Astrocyte (in vitro differentiated cells and primary cell): ENCODE results near the gene CACNA2D4. TPM values are rescaled to one million over a fixed set of nuclear protein-coding genes. Genes with fewer than 3 reads are reported as not detected.

Experiments
- DNase-seq: peaks from one replicate; pipeline ENCODE4 v3.0.0-alpha.2; 2010; ENCODE audit warnings: low read depth
- FAIRE-seq: peaks from 2 replicates; lab custom pipeline; 2011; peaks lifted over from hg19 to GRCh38; lab: Jason Lieb, UNC
- H2AFZ ChIP-seq: 2 replicates; pipeline ENCODE4 v1.6.0; 2012; ENCODE audit warnings: low read depth, low read length, inconsistent platforms
- H3K27ac ChIP-seq: 2 replicates; pipeline ENCODE4 v1.5.1; 2011; ENCODE audit warnings: low read depth, low read length, inconsistent platforms
- H3K27me3 ChIP-seq: 2 replicates; pipeline ENCODE4 v1.6.0; 2011; ENCODE audit warnings: low read length, inconsistent platforms; ENCODE audit not compliant: insufficient read depth
- H3K36me3 ChIP-seq: 2 replicates; pipeline ENCODE4 v1.5.1; 2011; ENCODE audit warnings: low read length, inconsistent platforms; ENCODE audit not compliant: insufficient read depth
- H3K4me1 ChIP-seq: 2 replicates; pipeline ENCODE4 v1.5.1; 2011; ENCODE audit warnings: low read length, inconsistent platforms; ENCODE audit not compliant: insufficient read depth
- H3K4me2 ChIP-seq: 2 replicates; pipeline ENCODE4 v1.6.0; 2012; ENCODE audit warnings: low read length, inconsistent platforms
- H3K4me3 ChIP-seq: 2 replicates; pipeline ENCODE4 v1.5.1; 2011; ENCODE audit warnings: low read depth, mild to moderate bottlenecking, low read length, inconsistent platforms; ENCODE audit not compliant: insufficient read depth
- H3K79me2 ChIP-seq: 2 replicates; pipeline ENCODE4 v1.6.0; 2012; ENCODE audit warnings: mild to moderate bottlenecking, low read length, inconsistent platforms; ENCODE audit not compliant: insufficient read depth
- H3K9ac ChIP-seq: 2 replicates; pipeline ENCODE4 v1.6.0; 2012; ENCODE audit warnings: mild to moderate bottlenecking, low read length, inconsistent platforms
- H3K9me3 ChIP-seq: 2 replicates; pipeline ENCODE4 v1.5.1; 2012; ENCODE audit warnings: low read depth, mild to moderate bottlenecking, low read length, inconsistent platforms; ENCODE audit not compliant: insufficient read depth
- H4K20me1 ChIP-seq: 2 replicates; pipeline ENCODE4 v1.6.0; 2012; ENCODE audit warnings: low read length, inconsistent platforms; ENCODE audit not compliant: insufficient read depth
- H3K27ac Mint-ChIP-seq: one replicate; pipeline ENCODE4 v1.8.0; 2021; ENCODE audit warnings: mild to moderate bottlenecking, mixed read lengths; ENCODE audit not compliant: unreplicated experiment
- H3K27me3 Mint-ChIP-seq: one replicate; pipeline ENCODE4 v1.8.0; 2021; ENCODE audit warnings: low read depth, mixed read lengths; ENCODE audit not compliant: unreplicated experiment
- H3K36me3 Mint-ChIP-seq: one replicate; pipeline ENCODE4 v1.8.0; 2021; ENCODE audit warnings: low read depth, mixed read lengths; ENCODE audit not compliant: unreplicated experiment
- H3K4me1 Mint-ChIP-seq: one replicate; pipeline ENCODE4 v1.8.0; 2021; ENCODE audit warnings: low read depth, mixed read lengths; ENCODE audit not compliant: unreplicated experiment
- H3K4me3 Mint-ChIP-seq: one replicate; pipeline ENCODE4 v1.8.0; 2021; ENCODE audit warnings: mild to moderate bottlenecking, moderate library complexity, mixed read lengths; ENCODE audit not compliant: unreplicated experiment
- H3K9me3 Mint-ChIP-seq: one replicate; pipeline ENCODE4 v1.8.0; 2021; ENCODE audit warnings: mild to moderate bottlenecking, mixed read lengths; ENCODE audit not compliant: unreplicated experiment
- EZH2 ChIP-seq: IDR thresholded peaks from 2 replicates; pipeline ENCODE4 v1.6.1; 2012; ENCODE audit warnings: mild to moderate bottlenecking, low read length, inconsistent platforms; ENCODE audit not compliant: insufficient read depth
- total RNA-seq: library from RNA; stranded (reverse); gene quantifications from 2 replicates; pipeline ENCODE4 v1.2.1, GENCODE V29; 2021
- TF ChIP-seq, protein P1 (sequence below): IDR thresholded peaks from 2 replicates; pipeline ENCODE4 v1.5.1; 2011; ENCODE audit warnings: low read depth, mild to moderate bottlenecking, inconsistent platforms, low read length, moderate library complexity; ENCODE audit not compliant: insufficient read depth

CACNA2D4 gene
- total RNA-seq, 1 donor from 2014 or later = 0.09 TPM

GRCh38 chr12:1795221-1795784, 123.1 kb downstream of the CACNA2D4 start:
- Histone ChIP-seq H3K9me3 (no peaks in the 10 kb centered on the region), H3K4me1 (peaks cover 9% of the 10 kb centered on the region), H3K9ac (peak overlapping the region; percentile 32), H3K79me2 (no peaks in the 10 kb centered on the region), H4K20me1 (peaks cover 8% of the 10 kb centered on the region), H3K27me3 (no peaks in the 10 kb centered on the region), H3K27ac (no peak overlapping the region), H3K4me3 (no peak overlapping the region), H3K36me3 (no peaks in the 10 kb centered on the region), H2AFZ (peak overlapping the region; percentile 64), H3K4me2 (peak overlapping the region; percentile 89)
- Mint-ChIP-seq H3K27me3 (peaks cover 4% of the 10 kb centered on the region), H3K36me3 (peaks cover 2% of the 10 kb centered on the region), H3K27ac (no peak overlapping the region), H3K4me1 (no peaks in the 10 kb centered on the region), H3K4me3 (no peak overlapping the region), H3K9me3 (no peaks in the 10 kb centered on the region)
- FAIRE-seq (no peak), DNase-seq (no peak)
- TF ChIP-seq, protein P1, sequence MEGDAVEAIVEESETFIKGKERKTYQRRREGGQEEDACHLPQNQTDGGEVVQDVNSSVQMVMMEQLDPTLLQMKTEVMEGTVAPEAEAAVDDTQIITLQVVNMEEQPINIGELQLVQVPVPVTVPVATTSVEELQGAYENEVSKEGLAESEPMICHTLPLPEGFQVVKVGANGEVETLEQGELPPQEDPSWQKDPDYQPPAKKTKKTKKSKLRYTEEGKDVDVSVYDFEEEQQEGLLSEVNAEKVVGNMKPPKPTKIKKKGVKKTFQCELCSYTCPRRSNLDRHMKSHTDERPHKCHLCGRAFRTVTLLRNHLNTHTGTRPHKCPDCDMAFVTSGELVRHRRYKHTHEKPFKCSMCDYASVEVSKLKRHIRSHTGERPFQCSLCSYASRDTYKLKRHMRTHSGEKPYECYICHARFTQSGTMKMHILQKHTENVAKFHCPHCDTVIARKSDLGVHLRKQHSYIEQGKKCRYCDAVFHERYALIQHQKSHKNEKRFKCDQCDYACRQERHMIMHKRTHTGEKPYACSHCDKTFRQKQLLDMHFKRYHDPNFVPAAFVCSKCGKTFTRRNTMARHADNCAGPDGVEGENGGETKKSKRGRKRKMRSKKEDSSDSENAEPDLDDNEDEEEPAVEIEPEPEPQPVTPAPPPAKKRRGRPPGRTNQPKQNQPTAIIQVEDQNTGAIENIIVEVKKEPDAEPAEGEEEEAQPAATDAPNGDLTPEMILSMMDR = no peak
- TF ChIP-seq EZH2 = no peak

- Histone ChIP-seq H3K9ac (no peak overlapping the region), H3K27me3 (no peaks in the 10 kb centered on the region), H3K4me1 (peaks cover 9% of the 10 kb centered on the region), H4K20me1 (peaks cover 9% of the 10 kb centered on the region), H3K4me2 (no peak overlapping the region), H3K79me2 (no peaks in the 10 kb centered on the region), H3K36me3 (no peaks in the 10 kb centered on the region), H2AFZ (no peak overlapping the region), H3K27ac (no peak overlapping the region), H3K4me3 (no peak overlapping the region), H3K9me3 (no peaks in the 10 kb centered on the region)
- H3K4me3 Mint-ChIP-seq = no peak overlapping the region
- no peaks in the 10 kb centered on the region for H3K9me3 Mint-ChIP-seq
- peaks cover 2% of the 10 kb centered on the region for H3K36me3 Mint-ChIP-seq
- FAIRE-seq = no peak
- DNase-seq = no peak
- H3K4me1 Mint-ChIP-seq = no peaks in the 10 kb centered on the region
- H3K27me3 Mint-ChIP-seq = peaks cover 4% of the 10 kb centered on the region
- TF ChIP-seq, protein P1 = no peak
- no peak for TF ChIP-seq EZH2
- no peak overlapping the region for H3K27ac Mint-ChIP-seq
These were observed 123.9 kb downstream of the CACNA2D4 start for GRCh38 chr12:1794440-1795090.
